Ascending aorta (tissue), 2 donors: Measurements from ENCODE around the gene LONP1. TPM values are rescaled to one million over a fixed set of nuclear protein-coding genes. Genes with fewer than 3 reads are reported as not detected.
A peak's percentile ranks its signal among the peaks of the same experiment; 100 is the strongest.

Experiments used
- DNase-seq, 2 donors: peaks; one replicate each; pipeline ENCODE4 v3.0.0-alpha.2; 2019; ENCODE audit warnings: low spot score in 2 of 2
- H3K27ac ChIP-seq, 2 donors: fragments of 200-600 bp; sonication (generic); one replicate each; pipeline ENCODE4 v1.5.1; 2016 to 2017; ENCODE audit warnings: mild to moderate bottlenecking in 1 of 2
- H3K27me3 ChIP-seq: fragments of 200-600 bp; sonication (generic); one replicate; pipeline ENCODE4 v1.5.1; 2017
- H3K36me3 ChIP-seq, 2 donors: fragments of 200-600 bp; sonication (generic); one replicate each; pipeline ENCODE4 v1.5.1; 2016
- H3K4me1 ChIP-seq, 2 donors: fragments of 200-600 bp; sonication (generic); one replicate each; pipeline ENCODE4 v1.5.1; 2016 to 2017; ENCODE audit warnings: mild to moderate bottlenecking in 1 of 2
- H3K4me3 ChIP-seq, 2 donors: fragments of 200-600 bp; sonication (generic); one replicate each; pipeline ENCODE4 v1.5.1; 2016 to 2017; ENCODE audit warnings: mild to moderate bottlenecking in 1 of 2
- H3K9me3 ChIP-seq, 2 donors: fragments of 200-600 bp; sonication (generic); one replicate each; pipeline ENCODE4 v1.5.1; 2016
- CTCF ChIP-seq, 3 experiments: fragments of 200-600 bp in 2 of 3; fragments of 450-650 bp in 1 of 3; sonication (generic) in 2 of 3; IDR thresholded peaks; one replicate each; pipeline ENCODE4 v1.5.1; 2016 to 2019; ENCODE audit warnings: antibody characterized with exemption in 3 of 3, mild to moderate bottlenecking in 1 of 3, moderate library complexity in 1 of 3
- intact Hi-C: fragments of 100-400 bp; cut with DNase I; formaldehyde crosslinking; loops from one replicate; pipeline ENCODE4 v1.15.1; 2023
- total RNA-seq: library from RNA; depleted of rRNA; stranded (reverse); fragments of >200 nt; gene quantifications from one replicate; pipeline ENCODE4 v1.1.0, GENCODE V29; 2016

Gene LONP1
- total RNA-seq, 1 donor from 2014 or later, result 60.0 TPM

- H3K27ac ChIP-seq, result no peak overlapping the region
- H3K9me3 ChIP-seq, result peaks cover 0 to 8% of the 10 kb centered on the region in 2 donors
- H3K4me3 ChIP-seq, result no peak overlapping the region
- H3K4me1 ChIP-seq, result no peaks in the 10 kb centered on the region
- DNase-seq, result no peak
- H3K27me3 ChIP-seq, result no peaks in the 10 kb centered on the region
- H3K36me3 ChIP-seq, result no peaks in the 10 kb centered on the region
- intact Hi-C loops, result no loop called here
- TF ChIP-seq CTCF (IDR thresholded peaks at IDR 0.05), result no peak
Observed at GRCh38 chr19:5727453-5728050, 7.6 kb upstream of the LONP1 start.

DNA sequence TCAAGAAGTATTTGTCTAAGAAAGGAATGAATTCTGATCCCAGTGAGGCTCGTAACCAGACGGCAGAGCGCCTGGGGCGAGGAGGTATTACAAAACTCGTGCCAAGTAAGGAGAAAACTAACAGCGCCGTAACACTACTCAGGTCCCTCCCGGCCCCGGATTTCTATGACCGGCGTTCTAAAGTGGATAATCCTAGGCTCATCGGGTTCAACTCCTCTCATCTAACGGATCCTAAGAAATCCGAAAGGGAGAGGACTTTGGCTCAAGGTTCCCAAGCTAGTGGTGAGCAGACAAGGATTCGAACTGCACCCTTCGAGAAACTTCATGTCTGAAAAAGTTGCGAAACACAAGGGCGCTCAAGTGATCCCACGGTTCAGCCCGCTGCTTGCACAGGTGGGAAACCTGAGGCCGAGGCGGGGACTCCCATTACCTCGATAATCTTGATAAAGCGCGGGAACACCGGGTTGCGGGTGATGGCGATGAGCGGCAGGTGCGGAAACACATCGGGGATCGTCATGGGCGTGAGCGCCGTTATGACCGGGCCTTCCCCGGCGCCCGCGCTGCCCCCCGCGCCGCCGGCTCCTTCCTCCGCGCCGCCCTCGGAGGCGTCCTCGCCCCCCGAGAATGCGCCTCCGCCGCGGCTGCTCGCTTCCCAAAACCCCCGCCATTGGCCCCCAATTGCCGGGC is 529 bp downstream of the LONP1 start:
- peak in 1 of 3 experiments; percentile 14 for TF ChIP-seq CTCF (IDR thresholded peaks at IDR 0.05)
- Histone ChIP-seq H3K9me3 (no peaks in the 10 kb centered on the region), H3K27ac (peak overlapping the region; percentile 91 to 98), H3K27me3 (no peaks in the 10 kb centered on the region), H3K36me3 (peaks cover 0 to 4% of the 10 kb centered on the region in 2 donors), H3K4me1 (peaks cover 5 to 13% of the 10 kb centered on the region in 2 donors), H3K4me3 (peak overlapping the region; percentile 68 to 99)
- intact Hi-C loops, result no loop called here
- no peak for DNase-seq

GRCh38 chr19:5718579-5719273 is 1.2 kb downstream of the LONP1 start:
- no peak for DNase-seq
- Histone ChIP-seq H3K4me1 (peaks cover 5 to 13% of the 10 kb centered on the region in 2 donors), H3K27me3 (no peaks in the 10 kb centered on the region), H3K27ac (peak overlapping the region in 1 of 2 donors; percentile 98), H3K36me3 (peaks cover 3 to 8% of the 10 kb centered on the region in 2 donors), H3K4me3 (peak overlapping the region; percentile 68 to 99), H3K9me3 (no peaks in the 10 kb centered on the region)
- no peak for TF ChIP-seq CTCF (IDR thresholded peaks at IDR 0.05)
- intact Hi-C loops, result no loop called here

- DNase-seq, result no peak
- peaks cover 5 to 13% of the 10 kb centered on the region in 2 donors for H3K4me1 ChIP-seq
- H3K9me3 ChIP-seq, result no peaks in the 10 kb centered on the region
- H3K36me3 ChIP-seq, result peaks cover 9 to 14% of the 10 kb centered on the region in 2 donors
- peak overlapping the region; percentile 68 to 99 for H3K4me3 ChIP-seq
- no peak for TF ChIP-seq CTCF (IDR thresholded peaks at IDR 0.05)
- no peaks in the 10 kb centered on the region for H3K27me3 ChIP-seq
- intact Hi-C loops, result no loop called here
- H3K27ac ChIP-seq, result no peak overlapping the region
Observed at GRCh38 chr19:5718037-5718578, 1.8 kb downstream of the LONP1 start.

DNA sequence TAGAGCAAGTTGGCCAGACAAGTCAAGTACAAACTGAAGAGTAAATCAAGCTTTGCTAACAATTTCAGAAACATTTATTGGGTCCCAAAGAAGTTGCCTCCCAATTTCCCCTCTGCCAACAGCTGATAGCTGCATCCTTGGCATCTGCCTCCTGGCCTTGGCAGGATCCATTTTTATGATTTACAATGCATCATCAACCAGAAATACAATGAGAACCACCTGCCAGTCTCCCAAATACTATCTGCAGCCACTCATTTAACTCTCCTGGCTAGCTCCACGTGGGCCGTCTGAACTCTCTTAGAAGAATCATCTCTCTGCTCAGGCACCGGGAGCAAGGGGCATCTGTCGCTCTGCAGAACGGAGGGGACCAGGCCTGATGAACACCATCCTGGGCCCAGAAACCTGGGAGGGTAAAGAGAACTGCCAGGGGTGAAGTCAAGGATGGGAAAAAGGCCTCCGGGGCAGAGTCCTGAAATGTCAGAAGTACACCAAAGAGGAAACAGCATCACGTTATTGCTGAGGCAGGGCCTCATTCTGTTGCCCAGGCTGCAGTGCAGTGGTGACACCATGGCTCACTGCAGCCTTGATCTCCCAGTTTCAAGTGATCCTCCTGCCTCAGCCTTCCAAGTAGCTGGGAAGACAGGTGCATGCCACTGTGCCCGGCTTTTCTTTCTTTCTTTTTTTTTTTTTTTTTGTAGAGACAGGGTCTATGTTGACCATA is 2.6 kb downstream of the LONP1 start:
- DNase-seq, result no peak
- no peak overlapping the region for H3K27ac ChIP-seq
- intact Hi-C loops, result no loop called here
- H3K4me3 ChIP-seq, result no peak overlapping the region
- H3K27me3 ChIP-seq, result no peaks in the 10 kb centered on the region
- peaks cover 16 to 21% of the 10 kb centered on the region in 2 donors for H3K36me3 ChIP-seq
- no peak for TF ChIP-seq CTCF (IDR thresholded peaks at IDR 0.05)
- H3K4me1 ChIP-seq, result peaks cover 5 to 13% of the 10 kb centered on the region in 2 donors
- no peaks in the 10 kb centered on the region for H3K9me3 ChIP-seq
